H54 (cell line): ENCODE results near the gene ABCB4.
"Not testable (repeated sequence)": the region's sequence is repeated elsewhere in the genome, so short reads cannot be mapped to it uniquely, and the experiment has no call there.

Source experiments
- DNase-seq: peaks from one replicate; pipeline ENCODE4 v3.0.0; 2011; ENCODE audit warnings: low spot score, mixed read lengths; ENCODE audit not compliant: insufficient read length
- FAIRE-seq: peaks from 3 replicates; lab custom pipeline; 2011; peaks lifted over from hg19 to GRCh38; lab: Jason Lieb, UNC
- POLR2A ChIP-seq: IDR thresholded peaks from 2 replicates; pipeline ENCODE4 v1.6.1; 2011; ENCODE audit warnings: low read depth, mild to moderate bottlenecking, low read length

ABCB4 gene

GRCh38 chr7:87498893-87499292 is 23.4 kb upstream of the ABCB4 start:
- no peak for DNase-seq
- FAIRE-seq: no peak
- TF ChIP-seq POLR2A: no peak

DNA sequence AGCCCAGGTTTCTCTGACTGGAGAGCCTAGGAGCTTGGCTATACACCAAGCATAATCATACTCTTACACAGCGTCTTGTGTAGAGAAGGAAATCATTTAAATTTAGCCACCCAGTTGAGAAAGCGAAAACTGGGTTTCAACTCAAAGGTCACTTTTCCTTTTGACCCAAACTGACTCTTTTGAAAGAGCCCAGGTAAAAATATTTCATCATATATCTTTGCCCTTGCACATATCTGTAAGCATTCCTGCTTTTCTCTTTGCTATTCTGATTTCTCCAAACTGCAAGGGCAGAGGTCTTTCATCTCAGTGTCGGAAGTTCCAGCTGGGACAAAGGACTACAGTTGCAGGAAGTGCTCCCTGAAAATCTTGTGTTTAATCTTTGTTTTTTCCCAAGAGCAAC is 22.0 kb upstream of the ABCB4 start:
- no peak for TF ChIP-seq POLR2A
- DNase-seq: no peak
- no peak for FAIRE-seq

DNA sequence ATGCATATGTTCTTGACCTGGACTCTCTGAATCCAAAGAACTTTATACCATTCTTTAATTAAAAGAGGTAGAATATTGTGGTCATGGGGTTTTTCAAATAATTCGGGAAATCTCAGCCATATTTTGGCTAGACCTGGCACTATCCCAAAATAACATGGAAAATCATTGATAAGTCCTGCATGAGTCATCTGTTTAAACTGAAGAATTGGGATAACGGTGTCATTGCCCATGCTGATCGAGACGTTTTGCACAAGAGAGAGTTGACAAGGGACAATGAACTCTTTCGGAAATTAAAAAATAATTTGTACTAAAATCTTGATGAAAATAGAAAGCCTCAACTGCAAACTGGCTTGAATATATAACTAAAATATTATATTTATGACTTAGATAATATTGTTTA is 19.9 kb upstream of the ABCB4 start:
- no peak for FAIRE-seq
- no peak for TF ChIP-seq POLR2A
- no peak for DNase-seq

DNA sequence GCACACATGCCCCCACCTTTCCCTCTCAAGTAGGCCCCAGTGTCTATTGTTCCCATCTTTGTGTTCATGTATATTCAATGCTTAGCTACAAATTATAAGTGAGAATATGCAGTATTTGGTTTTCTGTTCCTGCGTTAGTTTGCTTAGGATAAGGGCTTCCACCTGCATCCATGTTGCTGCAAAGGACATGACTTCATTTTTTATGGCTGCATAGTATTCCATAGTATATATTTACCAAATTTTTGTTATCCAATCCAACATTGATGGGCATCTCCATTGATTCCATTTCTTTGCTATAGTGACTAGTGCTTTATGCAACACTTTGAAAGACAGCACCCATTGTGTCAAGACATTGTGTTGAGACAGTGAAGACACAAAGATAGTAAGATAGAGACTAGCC is 19.0 kb upstream of the ABCB4 start:
- FAIRE-seq (no peak), DNase-seq (no peak)
- no peak for TF ChIP-seq POLR2A

DNA sequence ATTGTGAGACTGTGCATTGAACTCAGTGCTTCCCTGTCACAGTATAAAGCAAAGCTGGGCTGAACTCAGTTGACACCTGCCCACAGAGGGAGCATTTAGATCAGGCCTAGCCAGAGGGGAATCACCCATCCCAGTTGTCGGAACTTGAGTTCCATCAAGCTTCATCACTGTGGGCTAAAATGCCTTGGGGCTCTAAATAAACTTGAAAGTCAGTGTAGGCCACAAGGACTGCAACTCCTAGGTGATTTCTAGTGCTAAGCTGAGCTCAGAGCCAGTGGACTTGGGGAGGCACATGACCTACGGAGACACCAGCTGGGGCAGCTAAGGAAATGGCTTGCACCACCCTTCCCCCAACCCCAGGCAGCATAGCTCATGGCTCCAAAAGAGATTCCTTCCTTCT is 7.7 kb upstream of the ABCB4 start:
- no peak for FAIRE-seq
- no peak for TF ChIP-seq POLR2A
- DNase-seq: no peak

DNA sequence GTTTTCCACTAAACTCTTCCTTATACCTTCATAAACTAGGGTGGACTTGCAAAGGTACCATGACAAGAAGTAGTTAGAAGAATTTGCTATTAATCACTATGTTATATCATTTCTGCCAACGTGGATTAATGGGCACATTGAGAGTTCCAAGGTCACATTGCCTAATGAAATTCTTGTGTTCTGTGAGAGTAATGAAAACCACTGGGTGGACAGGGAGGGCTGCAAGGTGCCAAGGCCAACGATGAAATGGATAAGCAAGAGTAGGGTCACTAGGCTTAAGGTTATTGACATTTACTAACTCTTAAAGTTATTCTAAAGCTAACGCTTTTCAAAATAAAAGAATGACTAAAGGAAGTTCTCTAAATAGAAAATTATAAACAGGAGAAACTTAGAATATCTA is 6.6 kb upstream of the ABCB4 start:
- TF ChIP-seq POLR2A: no peak
- FAIRE-seq: no peak
- DNase-seq: no peak

DNA sequence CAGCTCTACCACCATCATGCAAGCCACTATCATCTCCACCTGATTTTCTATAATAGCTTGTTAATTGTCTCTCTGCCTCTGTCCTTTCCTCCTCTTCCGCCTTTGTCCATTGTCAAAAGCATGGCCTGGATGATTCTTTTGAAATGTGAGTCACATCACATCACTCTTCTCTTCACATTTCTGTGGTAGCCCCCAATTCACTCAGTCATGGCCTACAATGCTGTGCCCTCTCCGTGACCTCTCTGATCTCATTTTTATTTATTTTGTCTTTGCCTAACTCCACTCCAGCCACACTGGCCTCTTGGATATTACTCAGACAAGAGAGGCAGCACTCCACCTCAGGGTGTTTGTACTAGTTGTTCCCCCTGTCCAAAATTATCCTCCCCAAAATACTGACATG is 4.9 kb upstream of the ABCB4 start:
- no peak for FAIRE-seq
- DNase-seq: no peak
- no peak for TF ChIP-seq POLR2A

DNA sequence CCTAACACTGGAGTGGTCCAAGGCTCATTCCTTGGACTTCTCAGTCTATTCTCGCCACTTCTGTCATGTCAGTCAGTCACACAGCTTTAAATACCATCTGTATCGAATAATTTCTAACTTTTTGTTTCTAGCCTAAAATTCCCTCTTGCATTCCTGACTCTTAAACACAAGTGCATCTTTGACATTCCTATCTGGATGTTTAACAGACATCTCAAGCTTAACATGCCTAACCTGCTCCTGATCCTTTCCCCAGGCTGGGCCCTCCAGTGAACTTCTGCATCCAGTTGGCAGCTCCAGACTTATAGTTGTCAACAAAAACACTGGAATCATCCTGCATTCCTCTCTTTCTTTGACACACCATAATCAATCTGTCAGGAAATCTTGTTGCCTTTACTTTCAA is 4.5 kb upstream of the ABCB4 start:
- no peak for TF ChIP-seq POLR2A
- no peak for DNase-seq
- FAIRE-seq: no peak

- no peak for FAIRE-seq
- no peak for DNase-seq
- TF ChIP-seq POLR2A: no peak
Observed at GRCh38 chr7:87476179-87476557, 688 bp upstream of the ABCB4 start.

DNA sequence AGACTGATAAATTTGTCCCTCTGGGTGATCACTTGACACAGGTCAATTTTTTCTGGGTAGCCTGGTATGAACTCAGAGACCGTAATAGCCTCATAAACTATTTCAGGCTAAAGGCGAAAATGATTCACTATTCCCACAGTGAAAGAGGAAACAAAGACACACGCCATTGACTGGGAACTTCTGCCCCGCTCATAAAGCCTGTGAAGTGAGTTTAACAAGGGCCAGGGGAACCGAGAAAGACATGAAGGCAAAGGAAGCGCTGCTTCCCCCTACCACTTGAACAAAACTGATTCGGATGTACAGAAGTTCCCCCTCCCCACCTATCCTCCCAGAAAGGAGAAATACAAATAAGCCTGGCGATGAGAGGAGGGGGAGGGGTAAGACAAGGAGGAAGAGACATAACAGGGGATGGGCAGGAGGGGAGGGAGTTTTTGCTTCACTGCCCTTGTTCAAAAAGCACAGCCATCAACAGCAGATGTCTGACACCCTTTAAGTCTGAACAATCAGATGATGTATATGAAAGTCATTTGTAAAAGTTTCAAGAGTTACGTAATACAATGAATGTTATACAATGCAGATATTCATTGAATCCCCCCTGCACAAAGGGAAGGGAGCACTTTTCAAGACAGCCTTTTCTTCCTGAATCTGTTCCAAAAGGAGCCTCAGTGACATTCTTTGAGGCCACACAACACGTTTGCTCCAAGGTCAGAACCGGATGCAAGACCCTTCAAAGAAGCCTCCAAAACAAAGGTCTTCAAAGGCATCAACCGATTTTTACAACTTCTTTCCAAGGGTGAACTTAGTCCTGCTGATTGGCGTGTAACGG is 734 bp downstream of the ABCB4 start:
- no peak for TF ChIP-seq POLR2A
- DNase-seq (no peak), FAIRE-seq (no peak)

- no peak for FAIRE-seq
Observed at GRCh38 chr7:87473986-87474385, 1.5 kb downstream of the ABCB4 start.

DNA sequence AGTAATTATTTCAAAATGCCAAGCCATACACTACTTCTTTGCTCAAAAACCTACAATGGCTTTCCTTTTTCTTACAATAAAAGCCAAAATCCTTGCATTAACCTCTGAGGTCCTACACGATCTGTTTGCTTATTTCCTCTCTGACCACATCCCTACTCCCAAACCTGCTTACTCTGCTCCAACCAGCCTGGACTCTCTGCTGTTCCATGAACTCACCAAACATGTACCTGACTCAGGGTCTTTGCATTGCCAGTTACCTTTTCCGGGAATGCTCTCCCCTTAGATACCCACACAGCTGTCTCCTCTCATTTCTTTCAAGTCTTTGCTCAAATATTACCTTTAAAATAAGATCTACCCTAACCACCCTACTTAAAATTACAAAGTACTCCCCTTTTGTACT is 2.3 kb downstream of the ABCB4 start:
- no peak for TF ChIP-seq POLR2A

More at GRCh38 chr7:87473986-87474385, 1.5 kb downstream of the ABCB4 start:
- TF ChIP-seq POLR2A: no peak
- DNase-seq: no peak

GRCh38 chr7:87471473-87471872 is 4.0 kb downstream of the ABCB4 start:
- TF ChIP-seq POLR2A: no peak
- FAIRE-seq: no peak
- DNase-seq: no peak

More for the DNA sequence above, 2.3 kb downstream of the ABCB4 start:
- FAIRE-seq (no peak), DNase-seq (no peak)

DNA sequence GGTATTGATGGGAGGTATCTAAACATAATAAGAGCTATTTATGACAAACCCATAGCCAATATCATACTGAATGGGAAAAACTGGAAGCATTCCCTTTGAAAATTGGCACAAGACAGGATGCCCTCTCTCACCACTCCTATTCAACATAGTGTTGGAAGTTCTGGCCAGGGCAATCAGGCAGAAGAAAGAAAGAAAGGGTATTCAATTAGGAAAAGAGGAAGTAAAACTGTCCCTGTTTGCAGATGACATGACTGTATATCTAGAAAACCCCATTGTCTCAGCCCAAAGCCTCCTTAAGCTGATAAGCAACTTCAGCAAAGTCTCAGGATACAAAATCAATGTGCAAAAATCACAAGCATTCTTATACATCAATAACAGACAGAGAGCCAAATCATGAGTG is 6.3 kb downstream of the ABCB4 start:
- not testable (repeated sequence) for DNase-seq, FAIRE-seq

- DNase-seq, FAIRE-seq: not testable (repeated sequence)
Observed at GRCh38 chr7:87465534-87465880, 10.0 kb downstream of the ABCB4 start.

- DNase-seq, FAIRE-seq: not testable (repeated sequence)
Observed at GRCh38 chr7:87464830-87465533, 10.5 kb downstream of the ABCB4 start.
